IPS-18a (cell line): ENCODE results near the gene TBL1XR1.

Experiments
- H3K27ac ChIP-seq: one replicate; pipeline ENCODE4 v1.5.1; 2013; ENCODE audit warnings: low read length
- H3K27me3 ChIP-seq: one replicate; pipeline ENCODE4 v1.6.1; 2013; ENCODE audit warnings: mild to moderate bottlenecking, low read length; ENCODE audit not compliant: control insufficient read depth, insufficient read depth
- H3K36me3 ChIP-seq: one replicate; pipeline ENCODE4 v1.6.1; 2013; ENCODE audit warnings: low read depth, low read length; ENCODE audit not compliant: control insufficient read depth
- H3K4me1 ChIP-seq: one replicate; pipeline ENCODE4 v1.6.1; 2013; ENCODE audit warnings: low read depth, low read length; ENCODE audit not compliant: control insufficient read depth
- H3K4me3 ChIP-seq: one replicate; pipeline ENCODE4 v1.5.1; 2013; ENCODE audit warnings: low read length
- H3K9ac ChIP-seq: one replicate; pipeline ENCODE4 v1.6.1; 2013; ENCODE audit warnings: mild to moderate bottlenecking, low read length, moderate library complexity
- H3K9me3 ChIP-seq: one replicate; pipeline ENCODE4 v1.6.1; 2013; ENCODE audit warnings: low read depth, low read length; ENCODE audit not compliant: control insufficient read depth

The TBL1XR1 gene

GRCh38 chr3:177102553-177102952, 94.7 kb downstream of the TBL1XR1 start:
- no peaks in the 10 kb centered on the region for H3K36me3 ChIP-seq
- H3K4me1 ChIP-seq: peaks cover 41% of the 10 kb centered on the region
- H3K4me3 ChIP-seq: no peak overlapping the region
- no peak overlapping the region for H3K9ac ChIP-seq
- no peaks in the 10 kb centered on the region for H3K27me3 ChIP-seq
- H3K27ac ChIP-seq: no peak overlapping the region
- no peaks in the 10 kb centered on the region for H3K9me3 ChIP-seq

DNA sequence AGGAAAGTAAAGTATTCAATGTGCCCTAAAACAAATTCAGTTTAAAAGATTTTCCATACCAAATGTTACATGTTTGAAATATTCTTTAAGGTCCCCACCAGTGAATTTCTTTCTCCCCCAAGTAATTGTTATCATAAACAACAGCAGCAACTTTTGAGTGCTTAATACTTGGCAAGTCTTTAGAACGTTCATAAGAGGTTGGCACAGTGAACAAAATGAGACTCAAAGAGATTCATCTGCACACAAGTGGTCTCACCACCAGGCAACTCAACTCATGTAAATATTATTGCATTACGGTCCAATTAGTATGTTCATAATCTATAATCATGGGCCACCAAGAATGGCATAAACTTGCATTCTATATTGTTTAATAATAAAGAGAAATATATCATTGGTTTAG, 98.7 kb downstream of the TBL1XR1 start:
- Histone ChIP-seq H3K27me3 (no peaks in the 10 kb centered on the region), H3K9me3 (no peaks in the 10 kb centered on the region), H3K4me3 (no peak overlapping the region), H3K4me1 (peaks cover 27% of the 10 kb centered on the region), H3K27ac (no peak overlapping the region), H3K9ac (no peak overlapping the region), H3K36me3 (no peaks in the 10 kb centered on the region)

DNA sequence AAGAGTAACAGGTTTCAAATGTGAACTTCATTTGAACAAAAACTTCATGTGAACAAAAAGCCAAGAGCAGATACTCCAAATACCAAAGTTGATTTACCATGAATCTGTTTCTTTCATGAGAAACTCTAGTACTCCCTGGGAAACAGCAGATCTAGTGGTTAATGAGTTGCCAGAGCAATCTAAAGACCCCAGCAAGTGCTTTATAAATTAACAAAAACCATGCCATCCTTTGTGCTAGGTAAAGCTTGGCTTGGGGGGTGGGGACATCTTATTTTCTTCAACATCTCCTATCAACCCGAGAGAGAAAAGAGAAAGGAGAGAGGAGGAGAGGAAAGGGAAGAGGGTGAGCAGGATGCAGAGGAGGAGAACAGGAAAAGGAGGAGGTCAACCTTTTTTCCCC, 100.7 kb downstream of the TBL1XR1 start:
- Histone ChIP-seq H3K4me1 (peaks cover 10% of the 10 kb centered on the region), H3K4me3 (no peak overlapping the region), H3K27me3 (no peaks in the 10 kb centered on the region), H3K9me3 (no peaks in the 10 kb centered on the region), H3K27ac (no peak overlapping the region), H3K9ac (no peak overlapping the region), H3K36me3 (no peaks in the 10 kb centered on the region)

DNA sequence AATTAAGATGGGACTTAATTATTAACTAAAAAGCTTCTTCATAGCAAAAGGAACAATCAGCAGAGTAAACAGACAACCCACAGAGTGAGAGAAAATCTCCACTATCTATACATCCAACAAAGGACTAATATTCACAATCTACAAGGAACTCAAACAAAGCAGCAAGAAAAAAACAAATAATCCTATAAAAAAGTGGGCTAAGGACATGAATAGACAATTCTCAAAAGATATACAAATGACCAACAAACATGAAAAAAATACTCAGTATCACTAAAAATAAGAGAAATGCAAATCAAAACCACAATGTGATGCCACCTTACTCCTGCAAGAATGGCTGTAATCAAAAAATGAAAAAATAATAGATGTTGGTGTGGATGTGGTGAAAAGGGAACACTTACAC, 103.3 kb downstream of the TBL1XR1 start:
- peaks cover 15% of the 10 kb centered on the region for H3K4me1 ChIP-seq
- H3K9ac ChIP-seq: no peak overlapping the region
- no peaks in the 10 kb centered on the region for H3K9me3 ChIP-seq
- no peak overlapping the region for H3K27ac ChIP-seq
- no peaks in the 10 kb centered on the region for H3K27me3 ChIP-seq
- no peak overlapping the region for H3K4me3 ChIP-seq
- no peaks in the 10 kb centered on the region for H3K36me3 ChIP-seq

DNA sequence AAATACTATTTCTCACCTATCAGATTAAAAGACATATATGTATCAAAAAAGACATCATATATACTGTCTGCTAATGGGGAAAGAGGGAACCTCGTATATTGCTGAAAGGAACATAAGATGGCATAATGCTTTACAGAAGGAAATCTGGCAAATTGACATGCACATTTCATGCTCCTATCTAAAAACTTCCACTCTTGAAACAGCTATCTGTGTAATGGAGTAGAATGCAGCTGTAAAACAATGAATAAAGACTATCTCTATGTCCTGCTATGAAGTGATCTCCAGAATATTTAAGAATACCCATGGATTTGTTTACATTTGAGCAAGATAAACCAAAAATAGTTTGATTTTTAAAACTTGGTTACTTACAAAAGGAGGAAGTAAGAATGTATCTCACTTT, 107.4 kb downstream of the TBL1XR1 start:
- Histone ChIP-seq H3K36me3 (no peaks in the 10 kb centered on the region), H3K27ac (no peak overlapping the region), H3K9me3 (no peaks in the 10 kb centered on the region), H3K4me1 (peaks cover 16% of the 10 kb centered on the region), H3K4me3 (no peak overlapping the region), H3K9ac (no peak overlapping the region), H3K27me3 (no peaks in the 10 kb centered on the region)

GRCh38 chr3:177089110-177089509, 108.2 kb downstream of the TBL1XR1 start:
- Histone ChIP-seq H3K4me1 (peaks cover 16% of the 10 kb centered on the region), H3K9me3 (no peaks in the 10 kb centered on the region), H3K9ac (no peak overlapping the region), H3K4me3 (no peak overlapping the region), H3K27me3 (no peaks in the 10 kb centered on the region), H3K27ac (no peak overlapping the region), H3K36me3 (no peaks in the 10 kb centered on the region)

GRCh38 chr3:177085794-177086193, 111.5 kb downstream of the TBL1XR1 start:
- Histone ChIP-seq H3K36me3 (no peaks in the 10 kb centered on the region), H3K9me3 (no peaks in the 10 kb centered on the region), H3K4me3 (no peak overlapping the region), H3K9ac (no peak overlapping the region), H3K4me1 (peaks cover 16% of the 10 kb centered on the region), H3K27ac (no peak overlapping the region), H3K27me3 (no peaks in the 10 kb centered on the region)

DNA sequence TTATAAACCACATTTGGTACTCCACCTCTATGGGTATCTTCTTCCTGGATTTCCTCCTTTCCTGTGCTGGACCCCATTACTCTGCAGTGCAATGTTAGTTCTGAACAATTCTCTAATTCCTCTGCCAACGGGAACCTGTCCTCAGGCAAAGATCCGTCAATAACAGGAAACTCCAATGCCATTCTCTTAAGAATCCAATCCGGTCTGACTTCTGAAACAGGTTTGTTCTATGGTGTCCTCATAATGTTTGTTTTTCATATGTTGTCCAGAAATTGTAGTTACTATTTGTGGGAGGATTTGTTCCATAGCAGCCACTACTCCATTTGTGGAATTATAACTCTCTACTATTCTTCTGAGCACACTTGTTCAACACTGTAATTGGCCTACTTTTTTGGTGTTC, 112.7 kb downstream of the TBL1XR1 start:
- no peaks in the 10 kb centered on the region for H3K27me3 ChIP-seq
- H3K36me3 ChIP-seq: no peaks in the 10 kb centered on the region
- no peaks in the 10 kb centered on the region for H3K9me3 ChIP-seq
- no peak overlapping the region for H3K4me3 ChIP-seq
- no peak overlapping the region for H3K27ac ChIP-seq
- peaks cover 12% of the 10 kb centered on the region for H3K4me1 ChIP-seq
- H3K9ac ChIP-seq: no peak overlapping the region

DNA sequence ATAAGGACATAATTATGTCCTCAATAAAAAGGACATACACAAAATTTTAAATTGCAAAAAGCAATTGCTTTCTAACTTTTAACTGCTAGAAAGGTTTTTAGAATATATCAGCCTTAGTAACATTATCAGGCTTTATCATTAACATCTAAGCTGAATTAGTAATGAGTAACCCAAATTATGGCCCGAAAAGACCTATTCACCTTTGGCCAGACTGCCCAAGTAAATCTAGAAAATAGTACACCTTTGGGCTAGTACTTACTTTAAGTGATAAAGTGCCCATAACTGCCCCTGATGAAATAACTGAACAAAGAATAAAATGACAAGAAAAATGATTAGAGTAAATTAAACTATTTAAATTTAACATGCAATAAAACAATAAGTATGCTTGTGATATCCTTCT, 117.2 kb downstream of the TBL1XR1 start:
- H3K9ac ChIP-seq: no peak overlapping the region
- H3K4me3 ChIP-seq: no peak overlapping the region
- H3K4me1 ChIP-seq: peaks cover 6% of the 10 kb centered on the region
- H3K9me3 ChIP-seq: no peaks in the 10 kb centered on the region
- H3K27ac ChIP-seq: no peak overlapping the region
- no peaks in the 10 kb centered on the region for H3K27me3 ChIP-seq
- no peaks in the 10 kb centered on the region for H3K36me3 ChIP-seq

- Histone ChIP-seq H3K9me3 (no peaks in the 10 kb centered on the region), H3K27ac (no peak overlapping the region)
These were observed 117.6 kb downstream of the TBL1XR1 start for GRCh38 chr3:177079684-177080083.

DNA sequence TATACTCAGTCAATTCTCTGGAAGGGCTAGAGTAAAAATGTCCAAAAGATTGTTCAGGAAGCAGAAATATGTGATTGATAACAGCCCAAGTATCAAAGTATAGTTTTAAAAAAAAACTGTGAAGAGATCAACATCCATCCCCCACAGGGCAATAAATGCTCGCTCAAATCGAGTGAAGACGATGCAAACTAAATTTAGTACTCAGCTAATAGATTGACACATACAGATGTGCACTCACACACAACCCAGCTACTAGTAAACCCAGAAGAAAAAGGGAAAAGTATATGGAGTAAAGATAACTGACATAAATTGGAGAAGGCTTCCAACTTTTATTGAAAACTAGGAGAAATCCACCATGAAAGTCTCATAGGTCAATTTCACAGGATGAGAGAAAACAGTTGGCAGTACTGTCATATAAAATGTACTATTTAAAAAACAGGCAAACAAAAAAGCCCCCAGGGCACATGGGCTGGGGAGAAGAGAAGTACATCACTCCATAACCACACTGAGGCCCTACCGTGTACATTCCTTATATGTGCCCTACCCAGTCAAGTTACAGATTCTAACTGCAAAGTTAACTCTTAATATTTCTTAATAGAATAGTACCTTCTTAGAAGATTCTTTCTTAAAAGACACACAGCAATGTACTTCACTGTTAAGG, 125.7 kb downstream of the TBL1XR1 start:
- H3K36me3 ChIP-seq: no peaks in the 10 kb centered on the region
- H3K27me3 ChIP-seq: no peaks in the 10 kb centered on the region
- no peak overlapping the region for H3K27ac ChIP-seq
- no peak overlapping the region for H3K4me3 ChIP-seq
- no peaks in the 10 kb centered on the region for H3K9me3 ChIP-seq
- H3K4me1 ChIP-seq: peaks cover 14% of the 10 kb centered on the region
- no peak overlapping the region for H3K9ac ChIP-seq

More at GRCh38 chr3:177079684-177080083, 117.6 kb downstream of the TBL1XR1 start:
- H3K9ac ChIP-seq: no peak overlapping the region
- H3K36me3 ChIP-seq: no peaks in the 10 kb centered on the region
- peaks cover 9% of the 10 kb centered on the region for H3K4me1 ChIP-seq
- no peaks in the 10 kb centered on the region for H3K27me3 ChIP-seq
- no peak overlapping the region for H3K4me3 ChIP-seq

DNA sequence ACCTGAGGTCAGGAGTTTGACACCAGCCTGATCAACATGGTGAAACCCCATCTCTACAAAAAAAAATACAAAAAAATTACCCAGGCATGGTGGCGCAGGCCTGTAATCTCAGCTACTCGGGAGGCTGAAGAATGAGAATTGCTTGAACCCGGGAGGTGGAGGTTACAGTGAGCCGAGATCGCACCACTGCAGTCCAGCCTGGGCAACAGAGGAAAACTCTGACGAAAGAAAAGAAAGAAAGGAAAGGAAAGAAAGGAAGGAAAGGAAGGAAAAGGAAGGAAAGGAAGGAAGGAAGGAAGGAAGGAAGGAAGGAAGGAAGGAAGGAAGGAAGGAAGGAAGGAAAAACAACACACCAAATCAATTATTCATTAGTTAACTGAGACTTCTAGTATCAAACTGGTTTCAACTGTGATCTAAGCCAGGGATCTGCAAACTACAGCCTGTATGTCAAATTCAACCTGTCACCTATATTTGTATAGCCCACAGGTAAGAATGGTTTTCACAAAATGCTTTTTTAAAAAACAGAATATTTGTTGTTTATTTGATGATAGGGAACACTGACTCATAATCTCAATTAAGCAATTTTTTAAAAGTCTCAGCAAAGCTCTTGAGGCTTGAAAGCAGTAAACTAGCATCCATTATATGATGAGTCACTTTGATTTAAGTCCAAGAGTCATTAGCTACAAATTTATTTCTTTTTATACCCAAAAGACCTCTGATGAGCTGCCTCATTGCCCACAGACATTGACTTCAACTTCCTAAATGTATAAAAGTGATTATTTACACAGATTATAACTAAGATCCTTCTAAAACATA, 127.6 kb downstream of the TBL1XR1 start:
- Histone ChIP-seq H3K27me3 (no peaks in the 10 kb centered on the region), H3K36me3 (no peaks in the 10 kb centered on the region), H3K27ac (no peak overlapping the region), H3K9ac (no peak overlapping the region), H3K4me3 (no peak overlapping the region), H3K4me1 (peaks cover 5% of the 10 kb centered on the region), H3K9me3 (no peaks in the 10 kb centered on the region)
